IMR-90 (cell line): ENCODE measurements around the gene CEP170B. TPM values are rescaled to one million over a fixed set of nuclear protein-coding genes. Genes with fewer than 3 reads are reported as not detected.

Experiments used
- ATAC-seq: fragments of 200-7000 bp; cut with Tn5 transposase; 2 replicates; pipeline ENCODE4 v1.9.1; 2020; ENCODE audit warnings: low read depth, mild to moderate bottlenecking, moderate library complexity
- BruUV-seq: library from RNA; stranded (reverse); fragments of 400-500 nt; replicated peaks from 2 replicates; lab custom pipeline; 2021; lab: Mats Ljungman, UMichigan
- CTCF ChIA-PET: fragments of 300-600 bp; formaldehyde crosslinking; extraction: SDS; loops from one replicate; lab custom pipeline; 2021; ENCODE audit warnings: antibody characterized with exemption; lab: Yijun Ruan, JAX
- POLR2A ChIA-PET: fragments of 300-600 bp; sonication (Branson Sonifier 250); formaldehyde crosslinking; loops from one replicate; lab custom pipeline; 2022; ENCODE audit warnings: antibody characterized with exemption; ENCODE audit not compliant: unreplicated experiment; lab: Charles Lee
- DNase-seq: peaks from one replicate; pipeline ENCODE4 v3.0.0; 2013
- H2AFZ ChIP-seq: replicated peaks from 2 replicates; pipeline ENCODE3; 2013; ENCODE audit warnings: low read length, mild to moderate bottlenecking; ENCODE audit not compliant: poor library complexity
- H2AK5ac ChIP-seq: 2 replicates; pipeline ENCODE4 v1.6.1; 2013; ENCODE audit warnings: low read depth, low read length, inconsistent platforms
- H2AK9ac ChIP-seq: replicated peaks from 2 replicates; pipeline ENCODE3; 2013; ENCODE audit warnings: mild to moderate bottlenecking, low read depth, low read length, moderate library complexity; ENCODE audit not compliant: poor library complexity
- H2BK120ac ChIP-seq: 2 replicates; pipeline ENCODE4 v1.6.1; 2013; ENCODE audit warnings: low read depth, low read length, inconsistent platforms
- H2BK15ac ChIP-seq: 3 replicates; pipeline ENCODE4 v1.6.1; 2013; ENCODE audit warnings: low read depth, low read length, inconsistent platforms
- H2BK20ac ChIP-seq: 2 replicates; pipeline ENCODE4 v1.6.1; 2013; ENCODE audit warnings: low read depth, mild to moderate bottlenecking, inconsistent platforms, low read length, moderate library complexity
- H2BK5ac ChIP-seq: 2 replicates; pipeline ENCODE4 v1.6.1; 2013; ENCODE audit warnings: mild to moderate bottlenecking, low read depth, low read length, inconsistent platforms; ENCODE audit not compliant: poor library complexity, severe bottlenecking
- H3K14ac ChIP-seq: replicated peaks from 2 replicates; pipeline ENCODE4 v1.6.1; 2013; ENCODE audit warnings: low read depth, low read length, inconsistent platforms
- H3K18ac ChIP-seq: 2 replicates; pipeline ENCODE4 v1.6.1; 2013; ENCODE audit warnings: low read depth, low read length, control low read depth
- H3K23ac ChIP-seq: 2 replicates; pipeline ENCODE4 v1.6.1; 2013; ENCODE audit warnings: low read depth, low read length, inconsistent platforms
- H3K27ac ChIP-seq: 2 replicates; pipeline ENCODE4 v1.5.1; 2013; ENCODE audit warnings: mild to moderate bottlenecking, control low read depth, low read length; ENCODE audit not compliant: insufficient read depth
- H3K27me3 ChIP-seq: 2 replicates; pipeline ENCODE4 v1.6.1; 2013; ENCODE audit warnings: low read length; ENCODE audit not compliant: control insufficient read depth, insufficient read depth
- H3K36me3 ChIP-seq: 2 replicates; pipeline ENCODE4 v1.6.1; 2013; ENCODE audit warnings: low read length, mixed read lengths; ENCODE audit not compliant: control insufficient read depth, insufficient read depth
- H3K4ac ChIP-seq: 2 replicates; pipeline ENCODE4 v1.6.1; 2013; ENCODE audit warnings: low read depth, low read length, inconsistent platforms
- H3K4me1 ChIP-seq: 2 replicates; pipeline ENCODE4 v1.6.1; 2013; ENCODE audit warnings: low read length, mixed read lengths; ENCODE audit not compliant: control insufficient read depth, insufficient read depth
- H3K4me2 ChIP-seq: 2 replicates; pipeline ENCODE4 v1.6.1; 2013; ENCODE audit warnings: low read depth, mild to moderate bottlenecking, control low read depth, low read length, moderate library complexity
- H3K4me3 ChIP-seq: 2 replicates; pipeline ENCODE4 v1.5.1; 2013; ENCODE audit warnings: low read depth, mild to moderate bottlenecking, control low read depth, low read length, moderate library complexity; ENCODE audit not compliant: insufficient read depth
- H3K56ac ChIP-seq: 2 replicates; pipeline ENCODE4 v1.6.1; 2013; ENCODE audit warnings: low read length, inconsistent platforms; ENCODE audit not compliant: insufficient read depth; ENCODE audit errors: extremely low read depth
- H3K79me1 ChIP-seq, 2 experiments: 2 replicates each; pipeline ENCODE4 v1.6.1; 2013; ENCODE audit warnings: low read length in 2 of 2, inconsistent platforms in 1 of 2, low read depth in 1 of 2
- H3K9ac ChIP-seq: 2 replicates; pipeline ENCODE4 v1.6.1; 2013; ENCODE audit warnings: low read depth, low read length, control low read depth
- H3K9me1 ChIP-seq: 2 replicates; pipeline ENCODE4 v1.6.1; 2013; ENCODE audit warnings: low read length, inconsistent platforms; ENCODE audit not compliant: insufficient read depth
- H3K9me3 ChIP-seq: 2 replicates; pipeline ENCODE4 v1.6.1; 2013; ENCODE audit warnings: low read length; ENCODE audit not compliant: control insufficient read depth, insufficient read depth
- H4K20me1 ChIP-seq: 2 replicates; pipeline ENCODE4 v1.6.1; 2013; ENCODE audit warnings: low read length, inconsistent platforms; ENCODE audit not compliant: insufficient read depth
- H4K5ac ChIP-seq: 2 replicates; pipeline ENCODE4 v1.6.1; 2013; ENCODE audit warnings: mild to moderate bottlenecking, low read depth, low read length, control low read depth
- H4K8ac ChIP-seq, 2 experiments: 2 replicates each; pipeline ENCODE4 v1.6.1; 2013; ENCODE audit warnings: low read depth in 2 of 2, low read length in 2 of 2, control low read depth in 1 of 2, inconsistent platforms in 1 of 2
- H4K91ac ChIP-seq: 2 replicates; pipeline ENCODE4 v1.6.1; 2013; ENCODE audit warnings: low read depth, low read length, inconsistent platforms; ENCODE audit not compliant: insufficient read depth
- BHLHE40 ChIP-seq: fragments of 150-350 bp; IDR thresholded peaks from 2 replicates; pipeline ENCODE4 v1.6.1; 2016; ENCODE audit warnings: mild to moderate bottlenecking, low read depth, low read length
- CHD1 ChIP-seq: IDR thresholded peaks from 2 replicates; pipeline ENCODE4 v1.6.1; 2012; ENCODE audit warnings: low read depth, low read length, improper control_type of control experiment
- FOS ChIP-seq: fragments of 150-350 bp; IDR thresholded peaks from 2 replicates; pipeline ENCODE4 v1.6.1; 2016; ENCODE audit warnings: low read depth, low read length
- MAFK ChIP-seq: IDR thresholded peaks from 2 replicates; pipeline ENCODE4 v1.6.1; 2012; ENCODE audit warnings: low read depth, low read length, improper control_type of control experiment
- WGBS, 2 experiments: methylation state at CpG; one replicate each; pipeline versions ENCODE4 v1.1.5 to v1.1.7; 2013; ENCODE audit warnings: missing lambda C conversion rate in 2 of 2; ENCODE audit not compliant: insufficient read length in 1 of 2; ENCODE audit errors: extremely low coverage in 2 of 2; 5-methylcytosine and 5-hydroxymethylcytosine counted together
- dilution Hi-C: fragments of 300-500 bp; cut with HindIII; formaldehyde crosslinking; loops from one replicate; pipeline ENCODE4 v1.14.3; 2018; ENCODE audit warnings: low sequenced_read_pairs; ENCODE audit not compliant: unreplicated experiment
- in situ Hi-C: fragments of 300-500 bp; cut with MboI; formaldehyde crosslinking; loops from 3 replicates; pipeline ENCODE4 v1.14.3; 2019; ENCODE audit warnings: low sequenced_read_pairs, inconsistent platforms, mixed read lengths
- intact Hi-C: fragments of 100-400 bp; cut with micrococcal nuclease; formaldehyde crosslinking; loops from 2 replicates; pipeline ENCODE4 v1.10.0; 2022
- polyA plus RNA-seq, 3 experiments: library from polyadenylated mRNA; depleted of rRNA; stranded (reverse); fragments of >200 nt; gene quantifications; 2 replicates each; pipeline ENCODE4 v1.2.3, GENCODE V29; 2012; ENCODE audit warnings: low replicate concordance in 1 of 3
- total RNA-seq: library from RNA; depleted of rRNA; stranded (reverse); fragments of >200 nt; gene quantifications from 2 replicates; pipeline ENCODE4 v1.2.3, GENCODE V29; 2012
- TF ChIP-seq, protein P1 (sequence below): fragments of 150-350 bp; IDR thresholded peaks from 2 replicates; pipeline ENCODE4 v1.6.1; 2016; ENCODE audit warnings: low read depth, mild to moderate bottlenecking, low read length, moderate library complexity, borderline replicate concordance

Gene CEP170B
- total and polyA plus RNA-seq, 2 of the 4 experiments (the other 2 are of a cell fraction): 3.6 to 13.1 TPM

DNA sequence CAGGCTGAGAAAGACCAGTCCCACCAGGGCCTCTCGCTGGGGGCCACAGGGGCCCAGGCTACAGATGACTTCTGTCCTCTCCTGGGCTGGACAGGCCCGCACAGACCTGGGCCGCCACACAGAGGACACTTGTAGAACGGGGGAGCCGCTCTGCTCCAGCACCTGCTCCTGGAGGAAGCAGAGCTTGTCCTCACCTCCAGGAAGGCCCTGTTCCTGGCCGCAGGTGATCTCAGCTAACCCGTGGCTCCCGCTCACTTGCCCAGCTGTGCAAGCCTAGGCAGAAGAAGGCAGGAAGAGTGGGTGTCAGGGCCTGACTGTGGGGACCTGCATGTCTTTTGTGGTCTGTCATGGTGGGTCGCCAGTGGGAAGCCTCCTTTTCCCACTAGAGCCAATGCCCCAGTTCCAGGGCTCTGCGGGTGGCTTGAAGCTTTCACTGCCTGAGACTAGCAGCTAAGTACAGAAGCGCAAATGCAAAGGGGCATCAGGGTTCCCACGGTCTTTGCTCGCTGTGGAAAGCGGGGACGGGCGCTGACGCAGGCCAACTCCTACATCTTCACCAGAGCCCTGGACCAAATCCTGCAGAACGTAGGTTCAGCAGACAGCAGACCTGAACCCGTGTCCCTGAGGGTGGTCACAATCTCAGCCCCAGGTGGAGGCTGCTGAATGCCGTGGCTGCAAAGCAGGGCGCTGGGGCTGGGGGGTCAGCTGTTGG, 8.8 kb upstream of the CEP170B start:
- no peaks in the 10 kb centered on the region for H4K20me1 ChIP-seq
- CTCF ChIA-PET: no interaction called here
- no peak overlapping the region for H3K23ac ChIP-seq
- 72% methylated on average over 5 of the region's 21 CpGs; no CpG with 5 or more reads in 1 of the 2 experiments for WGBS, 2 experiments
- peaks cover 4% of the 10 kb centered on the region; the same call in 1 of the 2 replicates for H3K9me3 ChIP-seq
- TF ChIP-seq FOS (no peak), CHD1 (no peak), MAFK (no peak), BHLHE40 (no peak)
- TF ChIP-seq, protein P1, sequence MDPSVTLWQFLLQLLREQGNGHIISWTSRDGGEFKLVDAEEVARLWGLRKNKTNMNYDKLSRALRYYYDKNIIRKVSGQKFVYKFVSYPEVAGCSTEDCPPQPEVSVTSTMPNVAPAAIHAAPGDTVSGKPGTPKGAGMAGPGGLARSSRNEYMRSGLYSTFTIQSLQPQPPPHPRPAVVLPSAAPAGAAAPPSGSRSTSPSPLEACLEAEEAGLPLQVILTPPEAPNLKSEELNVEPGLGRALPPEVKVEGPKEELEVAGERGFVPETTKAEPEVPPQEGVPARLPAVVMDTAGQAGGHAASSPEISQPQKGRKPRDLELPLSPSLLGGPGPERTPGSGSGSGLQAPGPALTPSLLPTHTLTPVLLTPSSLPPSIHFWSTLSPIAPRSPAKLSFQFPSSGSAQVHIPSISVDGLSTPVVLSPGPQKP: no peak
- H3K27ac ChIP-seq: no peak overlapping the region
- H3K9me1 ChIP-seq: no peaks in the 10 kb centered on the region
- no peak overlapping the region for H3K4me3 ChIP-seq
- peaks cover 35% of the 10 kb centered on the region for H3K27me3 ChIP-seq
- H3K14ac ChIP-seq: no peak overlapping the region
- H4K8ac ChIP-seq: no peak overlapping the region
- H2BK5ac ChIP-seq: no peak overlapping the region
- H4K5ac ChIP-seq: no peak overlapping the region
- H3K56ac ChIP-seq: no peak overlapping the region
- no peak overlapping the region for H2AK5ac ChIP-seq
- H2BK20ac ChIP-seq: no peak overlapping the region
- H2BK15ac ChIP-seq: no peak overlapping the region
- no peak overlapping the region for H3K9ac ChIP-seq
- POLR2A ChIA-PET: no interaction called here
- H3K18ac ChIP-seq: no peak overlapping the region
- H3K79me1 ChIP-seq: no peaks in the 10 kb centered on the region
- in situ Hi-C loops: no loop called here
- intact Hi-C loops: no loop called here
- H3K4ac ChIP-seq: no peak overlapping the region
- H2BK120ac ChIP-seq: no peak overlapping the region
- dilution Hi-C loops: no loop called here
- no peak for ATAC-seq
- DNase-seq: no peak
- H3K36me3 ChIP-seq: no peaks in the 10 kb centered on the region
- no peak overlapping the region for H4K91ac ChIP-seq
- BruUV-seq: no TSS peak
- H2AK9ac ChIP-seq: no peak overlapping the region
- H3K4me2 ChIP-seq: no peak overlapping the region
- no peak overlapping the region for H2AFZ ChIP-seq
- no peaks in the 10 kb centered on the region for H3K4me1 ChIP-seq
